SH-SY5Y (cell line): ENCODE measurements around the gene BTBD6.

Experiments
- GATA2 ChIP-seq: IDR thresholded peaks from 2 replicates; pipeline ENCODE4 v1.6.1; 2011; ENCODE audit warnings: mild to moderate bottlenecking, low read depth, low read length
- GATA3 ChIP-seq: IDR thresholded peaks from 2 replicates; pipeline ENCODE4 v1.6.1; 2011; ENCODE audit warnings: low read depth, mild to moderate bottlenecking, low read length, moderate library complexity

DNA sequence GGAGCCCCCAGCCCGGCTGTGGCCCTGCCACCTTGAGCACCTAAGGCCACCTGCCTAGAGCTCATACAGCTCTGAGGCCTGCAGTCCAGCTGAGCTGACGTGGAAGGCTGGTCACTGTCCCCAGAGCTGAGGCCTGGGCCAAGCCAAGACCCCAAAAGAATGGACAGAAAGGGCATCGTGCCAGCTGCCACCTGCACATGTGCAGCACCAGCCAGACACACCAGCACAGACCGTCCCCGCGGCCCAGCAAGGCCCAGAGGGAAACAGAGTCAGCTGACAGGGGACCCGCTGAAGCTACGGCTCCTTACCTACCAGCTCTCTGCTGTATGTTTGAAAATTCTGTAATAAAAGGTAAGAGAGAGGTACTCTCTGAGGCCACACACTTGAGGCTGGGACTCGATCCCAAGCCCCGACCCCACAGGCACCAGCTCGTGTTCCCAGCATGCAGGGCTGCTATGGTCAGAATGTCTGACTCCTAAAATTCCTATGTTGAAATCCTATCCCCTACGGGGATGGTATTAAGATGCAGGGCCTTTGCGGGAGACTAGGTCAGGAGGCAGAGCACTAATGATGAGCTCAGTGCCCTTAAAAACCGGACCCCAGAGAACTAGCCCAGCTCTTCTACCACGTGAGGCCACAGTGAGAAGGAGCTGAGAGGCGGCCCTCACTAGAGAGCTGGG is 27.1 kb downstream of the BTBD6 start:
- TF ChIP-seq GATA2 (no peak), GATA3 (no peak)
